Endothelial cell (in vitro differentiated cells): Measurements from ENCODE around the gene TAS2R16. TPM values are rescaled to one million over a fixed set of nuclear protein-coding genes. Genes with fewer than 3 reads are reported as not detected.

ENCODE experiments used
- DNase-seq: peaks from one replicate; pipeline ENCODE4 v3.0.0; 2021; ENCODE audit warnings: low spot score
- H3K27ac Mint-ChIP-seq: one replicate; pipeline ENCODE4 v1.8.0; 2021; ENCODE audit warnings: mixed read lengths, inconsistent platforms; ENCODE audit not compliant: unreplicated experiment
- H3K27me3 Mint-ChIP-seq: one replicate; pipeline ENCODE4 v1.8.0; 2021; ENCODE audit warnings: mild to moderate bottlenecking, moderate library complexity, mixed read lengths, inconsistent platforms; ENCODE audit not compliant: unreplicated experiment
- H3K36me3 Mint-ChIP-seq: one replicate; pipeline ENCODE4 v1.8.0; 2021; ENCODE audit warnings: mild to moderate bottlenecking, low read depth, mixed read lengths, inconsistent platforms; ENCODE audit not compliant: unreplicated experiment
- H3K4me1 Mint-ChIP-seq: one replicate; pipeline ENCODE4 v1.8.0; 2021; ENCODE audit warnings: mild to moderate bottlenecking, mixed read lengths, inconsistent platforms; ENCODE audit not compliant: unreplicated experiment
- H3K4me3 Mint-ChIP-seq: one replicate; pipeline ENCODE4 v1.8.0; 2021; ENCODE audit warnings: mild to moderate bottlenecking, mixed read lengths, inconsistent platforms; ENCODE audit not compliant: unreplicated experiment
- H3K9me3 Mint-ChIP-seq: one replicate; pipeline ENCODE4 v1.8.0; 2021; ENCODE audit warnings: mixed read lengths, inconsistent platforms; ENCODE audit not compliant: unreplicated experiment
- total RNA-seq: library from RNA; stranded (reverse); fragmentation: NEBNext Ultra II Directional; extraction: Animal tissue kit (Norgen Biotek cat#: 25700); gene quantifications from one replicate; pipeline ENCODE4 v1.2.1, GENCODE V29; 2021; ENCODE audit not compliant: unreplicated experiment
- TF ChIP-seq, protein P1 (sequence below): fragments of 200-600 bp; sonication (generic); IDR thresholded peaks from one replicate; pipeline ENCODE4 v1.5.0; 2021; ENCODE audit warnings: antibody characterized with exemption; ENCODE audit not compliant: unreplicated experiment

The TAS2R16 gene
- total RNA-seq, 1 donor from 2014 or later, result not detected

DNA sequence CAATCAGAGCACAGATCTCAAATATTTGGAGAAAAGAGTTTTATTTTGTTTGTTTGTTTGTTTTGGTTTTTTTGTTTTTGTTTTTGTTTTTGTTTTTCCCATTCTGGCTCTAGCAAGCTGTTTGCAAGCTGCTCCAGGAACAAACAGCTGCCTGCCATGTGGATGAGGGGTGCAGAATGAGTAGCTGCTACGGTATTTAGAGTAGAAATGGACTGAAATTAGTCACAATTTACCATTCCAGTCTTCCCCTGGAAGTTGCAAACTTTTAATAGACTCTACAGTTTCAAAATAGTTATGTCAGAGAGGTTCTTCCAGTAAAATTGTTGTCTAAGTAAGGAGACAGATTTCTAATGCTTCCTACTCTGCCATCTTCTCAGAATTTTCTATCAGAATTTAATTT, 27.1 kb upstream of the TAS2R16 start:
- Mint-ChIP-seq H3K27me3 (no peaks in the 10 kb centered on the region), H3K36me3 (no peaks in the 10 kb centered on the region), H3K9me3 (no peaks in the 10 kb centered on the region), H3K4me3 (no peak overlapping the region), H3K27ac (no peak overlapping the region), H3K4me1 (no peaks in the 10 kb centered on the region)
- no peak for DNase-seq
- TF ChIP-seq, protein P1, sequence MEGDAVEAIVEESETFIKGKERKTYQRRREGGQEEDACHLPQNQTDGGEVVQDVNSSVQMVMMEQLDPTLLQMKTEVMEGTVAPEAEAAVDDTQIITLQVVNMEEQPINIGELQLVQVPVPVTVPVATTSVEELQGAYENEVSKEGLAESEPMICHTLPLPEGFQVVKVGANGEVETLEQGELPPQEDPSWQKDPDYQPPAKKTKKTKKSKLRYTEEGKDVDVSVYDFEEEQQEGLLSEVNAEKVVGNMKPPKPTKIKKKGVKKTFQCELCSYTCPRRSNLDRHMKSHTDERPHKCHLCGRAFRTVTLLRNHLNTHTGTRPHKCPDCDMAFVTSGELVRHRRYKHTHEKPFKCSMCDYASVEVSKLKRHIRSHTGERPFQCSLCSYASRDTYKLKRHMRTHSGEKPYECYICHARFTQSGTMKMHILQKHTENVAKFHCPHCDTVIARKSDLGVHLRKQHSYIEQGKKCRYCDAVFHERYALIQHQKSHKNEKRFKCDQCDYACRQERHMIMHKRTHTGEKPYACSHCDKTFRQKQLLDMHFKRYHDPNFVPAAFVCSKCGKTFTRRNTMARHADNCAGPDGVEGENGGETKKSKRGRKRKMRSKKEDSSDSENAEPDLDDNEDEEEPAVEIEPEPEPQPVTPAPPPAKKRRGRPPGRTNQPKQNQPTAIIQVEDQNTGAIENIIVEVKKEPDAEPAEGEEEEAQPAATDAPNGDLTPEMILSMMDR, result no peak

DNA sequence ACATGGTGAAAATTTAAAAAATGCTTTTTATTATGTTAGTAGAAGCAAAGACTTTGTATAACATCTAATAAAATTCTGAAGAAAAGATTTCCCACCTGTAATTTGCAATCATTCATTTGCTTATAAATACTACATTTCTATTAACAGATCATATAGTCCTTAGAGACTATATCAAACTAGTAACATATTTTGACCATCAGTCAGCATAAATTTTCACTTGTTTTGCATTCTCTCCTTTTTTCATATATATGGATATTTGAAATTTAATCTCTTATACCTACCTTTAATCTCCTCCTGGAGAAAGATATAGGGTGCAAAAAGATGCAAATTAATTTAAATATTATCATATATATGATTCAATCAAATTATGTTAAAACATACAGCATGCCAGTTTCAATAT, 16.9 kb upstream of the TAS2R16 start:
- Mint-ChIP-seq H3K36me3 (no peaks in the 10 kb centered on the region), H3K4me3 (no peak overlapping the region), H3K27ac (no peak overlapping the region), H3K9me3 (no peaks in the 10 kb centered on the region), H3K4me1 (no peaks in the 10 kb centered on the region), H3K27me3 (no peaks in the 10 kb centered on the region)
- TF ChIP-seq, protein P1, result no peak
- no peak for DNase-seq

DNA sequence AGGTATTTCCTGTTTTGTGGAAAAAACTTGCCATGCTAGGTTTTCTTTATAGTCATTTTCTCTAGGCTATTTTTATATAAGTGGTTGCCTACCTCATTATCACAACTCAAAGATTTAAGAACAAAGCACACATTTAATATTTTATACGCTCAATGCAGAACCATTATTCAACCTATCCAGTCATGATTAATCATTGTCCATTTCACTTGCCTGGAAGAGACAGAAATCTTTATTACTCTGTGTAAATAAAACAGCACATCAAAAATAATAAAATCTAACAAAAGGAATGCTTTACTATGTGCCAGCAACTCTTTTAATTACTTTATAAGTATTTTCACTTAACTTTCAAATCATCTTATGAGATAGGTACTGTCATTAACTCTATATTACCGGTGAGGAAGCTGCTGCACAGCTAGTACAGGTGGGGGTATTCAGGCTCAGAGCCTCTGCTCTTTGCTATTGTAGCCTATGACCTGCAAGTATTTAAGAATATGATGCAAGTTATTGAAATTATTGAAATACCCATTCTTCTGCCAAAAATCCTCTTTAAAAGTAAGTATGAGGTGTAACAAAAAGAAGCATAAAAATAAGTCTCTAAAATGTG, 16.4 kb upstream of the TAS2R16 start:
- H3K4me1 Mint-ChIP-seq, result no peaks in the 10 kb centered on the region
- no peak for DNase-seq
- no peak overlapping the region for H3K4me3 Mint-ChIP-seq
- H3K27ac Mint-ChIP-seq, result no peak overlapping the region
- no peaks in the 10 kb centered on the region for H3K9me3 Mint-ChIP-seq
- no peaks in the 10 kb centered on the region for H3K36me3 Mint-ChIP-seq
- no peaks in the 10 kb centered on the region for H3K27me3 Mint-ChIP-seq
- TF ChIP-seq, protein P1, result no peak

DNA sequence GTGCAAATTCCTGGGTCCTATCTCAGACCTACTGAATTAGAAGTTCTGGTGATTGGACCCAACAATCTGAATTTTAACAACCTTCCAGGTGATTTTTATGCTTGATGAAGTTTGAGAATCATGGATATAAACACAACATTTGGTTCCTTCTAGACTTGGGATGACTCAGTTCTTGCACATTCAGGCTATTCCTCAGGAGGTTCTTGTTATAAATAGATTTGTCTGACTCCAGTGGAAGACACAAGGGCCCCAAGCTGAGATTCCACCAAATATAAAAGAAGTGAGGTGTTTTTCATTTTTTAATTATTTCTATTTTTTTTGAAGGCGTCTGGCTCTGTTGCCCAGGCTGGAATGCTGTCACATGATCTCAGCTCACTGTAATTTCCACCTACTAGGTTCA, 9.4 kb upstream of the TAS2R16 start:
- Mint-ChIP-seq H3K27ac (no peak overlapping the region), H3K4me3 (no peak overlapping the region), H3K27me3 (no peaks in the 10 kb centered on the region), H3K4me1 (peaks cover 4% of the 10 kb centered on the region), H3K9me3 (no peaks in the 10 kb centered on the region), H3K36me3 (no peaks in the 10 kb centered on the region)
- TF ChIP-seq, protein P1, result no peak
- no peak for DNase-seq

DNA sequence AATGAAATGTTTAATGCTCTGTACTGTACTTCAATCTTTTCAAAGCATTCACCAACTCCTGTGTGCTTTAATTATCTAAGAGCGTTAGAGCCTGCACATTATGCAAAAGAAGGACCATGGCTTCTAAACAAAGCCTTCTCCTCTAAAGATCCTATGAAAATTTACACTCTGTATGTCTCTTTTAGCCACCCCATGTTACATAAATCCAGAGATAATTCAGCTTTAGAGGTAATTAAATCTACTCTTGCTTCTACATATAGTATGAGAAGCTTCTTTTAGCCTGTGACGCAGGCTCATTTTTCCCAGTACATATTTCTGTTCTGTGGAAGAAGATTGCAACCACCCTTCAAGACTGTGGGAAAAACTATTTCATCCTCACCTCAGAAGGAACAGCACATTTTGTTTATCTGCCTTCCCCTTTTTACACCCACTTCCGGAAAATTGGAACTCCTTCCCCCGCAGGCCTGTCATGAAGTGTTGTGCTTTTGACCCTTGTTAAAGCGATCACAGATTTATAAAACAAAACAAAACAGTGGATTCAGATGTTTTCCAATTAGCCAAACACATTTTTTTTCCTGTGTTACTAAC, 8.1 kb upstream of the TAS2R16 start:
- TF ChIP-seq, protein P1, result no peak
- Mint-ChIP-seq H3K9me3 (no peaks in the 10 kb centered on the region), H3K4me1 (peaks cover 4% of the 10 kb centered on the region), H3K4me3 (no peak overlapping the region), H3K27me3 (no peaks in the 10 kb centered on the region), H3K27ac (no peak overlapping the region), H3K36me3 (no peaks in the 10 kb centered on the region)
- DNase-seq, result no peak
